22Rv1 (cell line): ENCODE data around the gene KIN.

ENCODE experiments used
- ZFX ChIP-seq: fragments of 450-650 bp; IDR thresholded peaks from 2 replicates; pipeline ENCODE4 v1.6.1; 2017; ENCODE audit warnings: antibody characterized with exemption, borderline replicate concordance
- TF ChIP-seq, protein P1 (sequence below): fragments of 450-650 bp; IDR thresholded peaks from 2 replicates; pipeline ENCODE4 v1.5.1; 2017; ENCODE audit warnings: mild to moderate bottlenecking

DNA sequence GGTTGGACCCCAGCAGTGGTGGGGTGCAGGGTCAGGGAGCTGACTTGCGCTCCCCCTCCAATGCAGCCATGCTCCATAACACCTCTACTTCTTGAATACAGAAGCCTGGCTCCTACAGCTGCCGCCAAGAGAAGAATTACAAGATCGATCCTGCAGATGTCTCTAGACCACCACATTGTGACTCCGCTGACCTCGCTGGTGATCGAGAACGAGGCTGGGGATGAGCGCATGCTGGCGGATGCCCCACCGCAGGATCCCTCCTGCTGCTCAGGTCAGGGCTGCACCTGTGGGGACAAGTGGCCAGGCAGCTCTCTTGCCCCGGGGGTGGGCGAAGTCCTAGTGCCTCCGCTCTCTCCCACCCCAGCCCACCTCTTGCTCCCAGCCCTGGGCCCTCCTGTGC is 53.0 kb downstream of the KIN start:
- TF ChIP-seq, protein P1, sequence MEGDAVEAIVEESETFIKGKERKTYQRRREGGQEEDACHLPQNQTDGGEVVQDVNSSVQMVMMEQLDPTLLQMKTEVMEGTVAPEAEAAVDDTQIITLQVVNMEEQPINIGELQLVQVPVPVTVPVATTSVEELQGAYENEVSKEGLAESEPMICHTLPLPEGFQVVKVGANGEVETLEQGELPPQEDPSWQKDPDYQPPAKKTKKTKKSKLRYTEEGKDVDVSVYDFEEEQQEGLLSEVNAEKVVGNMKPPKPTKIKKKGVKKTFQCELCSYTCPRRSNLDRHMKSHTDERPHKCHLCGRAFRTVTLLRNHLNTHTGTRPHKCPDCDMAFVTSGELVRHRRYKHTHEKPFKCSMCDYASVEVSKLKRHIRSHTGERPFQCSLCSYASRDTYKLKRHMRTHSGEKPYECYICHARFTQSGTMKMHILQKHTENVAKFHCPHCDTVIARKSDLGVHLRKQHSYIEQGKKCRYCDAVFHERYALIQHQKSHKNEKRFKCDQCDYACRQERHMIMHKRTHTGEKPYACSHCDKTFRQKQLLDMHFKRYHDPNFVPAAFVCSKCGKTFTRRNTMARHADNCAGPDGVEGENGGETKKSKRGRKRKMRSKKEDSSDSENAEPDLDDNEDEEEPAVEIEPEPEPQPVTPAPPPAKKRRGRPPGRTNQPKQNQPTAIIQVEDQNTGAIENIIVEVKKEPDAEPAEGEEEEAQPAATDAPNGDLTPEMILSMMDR: no peak
- TF ChIP-seq ZFX: no peak
